Stimulated activated effector memory CD8-positive, alpha-beta T cell treated with anti-CD3 and anti-CD28 coated beads, Interleukin-12 subunit alpha, Interleukin-12 subunit beta, amount 100 ng/mL, for 72 hours (primary cell): ENCODE measurements around the gene RIMS4.
"Not testable (repeated sequence)": the region's sequence is repeated elsewhere in the genome, so short reads cannot be mapped to it uniquely, and the experiment has no call there.

Experiments used
- ATAC-seq: fragments of 150-1000 bp; cut with Tn5 transposase; 2 replicates; pipeline ENCODE4 v1.10.0; 2021
- DNase-seq, 2 donors: peaks; one replicate each; pipeline ENCODE4 v3.0.0; 2021 to 2022; ENCODE audit warnings: low spot score in 2 of 2
- H3K27ac Mint-ChIP-seq: one replicate; pipeline ENCODE4 v1.8.0; 2022; ENCODE audit warnings: mild to moderate bottlenecking, mixed read lengths
- H3K36me3 Mint-ChIP-seq: one replicate; pipeline ENCODE4 v1.8.0; 2022; ENCODE audit warnings: mild to moderate bottlenecking, mixed read lengths
- H3K4me1 Mint-ChIP-seq: one replicate; pipeline ENCODE4 v1.8.0; 2022; ENCODE audit warnings: mixed read lengths
- H3K4me3 Mint-ChIP-seq: one replicate; pipeline ENCODE4 v1.8.0; 2022; ENCODE audit warnings: mild to moderate bottlenecking, mixed read lengths
- H3K9me3 Mint-ChIP-seq: one replicate; pipeline ENCODE4 v1.8.0; 2022; ENCODE audit warnings: mixed read lengths

Gene RIMS4

GRCh38 chr20:44836601-44837120, 26.3 kb upstream of the RIMS4 start:
- Mint-ChIP-seq H3K4me1 (no peaks in the 10 kb centered on the region), H3K9me3 (peaks cover 2% of the 10 kb centered on the region), H3K36me3 (no peaks in the 10 kb centered on the region), H3K4me3 (no peak overlapping the region), H3K27ac (no peak overlapping the region)
- DNase-seq (no peak), ATAC-seq (no peak)

DNA sequence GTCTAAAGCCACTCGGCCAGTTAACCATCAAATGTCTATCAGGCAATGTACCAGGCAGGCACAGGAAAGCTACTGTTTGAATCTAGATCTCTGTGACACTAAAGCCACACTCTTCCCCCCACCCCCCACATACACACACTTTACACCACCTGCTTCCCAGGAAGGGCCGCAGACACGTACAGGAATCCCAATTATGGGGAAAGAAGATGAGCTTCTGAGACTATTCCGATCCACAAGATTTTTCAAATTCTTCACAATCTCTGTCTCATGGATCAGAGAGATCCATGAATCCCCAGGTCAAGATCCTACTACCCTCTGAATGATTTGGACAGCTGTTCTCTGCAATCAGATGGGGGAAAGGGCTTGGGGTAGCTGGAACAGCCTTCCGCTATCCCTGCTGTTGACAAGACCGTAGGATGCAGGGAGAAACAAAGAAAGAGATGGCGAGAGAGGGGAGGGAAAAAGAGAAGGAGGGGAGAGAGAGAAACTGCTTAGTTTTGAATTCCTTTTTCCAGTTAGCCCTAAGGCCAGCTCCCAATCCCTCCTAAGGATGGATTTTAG, 25.4 kb upstream of the RIMS4 start:
- H3K4me1 Mint-ChIP-seq: no peaks in the 10 kb centered on the region
- ATAC-seq: no peak
- no peak for DNase-seq
- no peak overlapping the region for H3K27ac Mint-ChIP-seq
- peaks cover 2% of the 10 kb centered on the region for H3K9me3 Mint-ChIP-seq
- no peak overlapping the region for H3K4me3 Mint-ChIP-seq
- no peaks in the 10 kb centered on the region for H3K36me3 Mint-ChIP-seq

DNA sequence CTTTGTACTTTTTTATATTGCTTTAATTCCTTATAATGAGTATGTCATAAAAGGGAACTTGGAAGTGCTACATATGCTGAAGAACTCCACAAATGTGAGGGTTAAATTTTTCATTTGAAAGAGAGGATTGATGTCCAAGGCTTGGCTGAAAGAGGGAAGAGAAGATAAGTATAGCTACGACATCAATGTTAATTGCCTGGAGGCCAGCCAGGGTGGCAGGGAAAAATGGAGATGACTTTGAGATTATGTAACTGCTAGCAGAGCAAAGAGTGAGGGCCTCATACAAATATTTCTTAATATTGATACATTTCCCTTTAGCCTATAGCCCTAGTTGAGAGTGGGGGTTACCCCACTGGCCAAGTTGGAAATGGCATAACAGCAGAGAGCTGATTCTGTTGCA, 24.8 kb upstream of the RIMS4 start:
- Mint-ChIP-seq H3K4me3 (no peak overlapping the region), H3K4me1 (no peaks in the 10 kb centered on the region), H3K9me3 (no peaks in the 10 kb centered on the region), H3K27ac (no peak overlapping the region), H3K36me3 (no peaks in the 10 kb centered on the region)
- ATAC-seq (no peak), DNase-seq (no peak)

DNA sequence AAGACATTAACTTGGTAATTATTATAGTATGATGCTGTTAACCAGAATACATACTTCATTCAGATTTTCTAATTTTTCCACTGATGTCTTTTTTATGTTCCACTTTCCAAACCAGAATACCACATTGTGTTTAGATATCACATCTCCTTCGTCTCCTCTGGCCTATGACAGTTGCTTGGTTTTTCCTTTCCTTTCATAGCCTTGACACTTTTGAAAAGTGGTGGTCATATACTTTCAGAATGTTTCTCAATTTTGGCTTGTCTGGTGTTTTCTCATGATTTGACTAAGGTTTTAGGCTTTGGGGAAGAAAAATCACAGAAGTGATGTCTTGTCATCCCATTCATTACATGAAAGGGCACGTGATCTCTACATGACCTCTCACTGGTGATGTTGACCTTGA, 24.3 kb upstream of the RIMS4 start:
- Mint-ChIP-seq H3K9me3 (no peaks in the 10 kb centered on the region), H3K4me3 (no peak overlapping the region), H3K36me3 (no peaks in the 10 kb centered on the region), H3K4me1 (no peaks in the 10 kb centered on the region), H3K27ac (no peak overlapping the region)
- ATAC-seq: peak; percentile 19
- no peak for DNase-seq

GRCh38 chr20:44833437-44833836, 23.1 kb upstream of the RIMS4 start:
- Mint-ChIP-seq H3K27ac (no peak overlapping the region), H3K36me3 (no peaks in the 10 kb centered on the region), H3K4me1 (no peaks in the 10 kb centered on the region), H3K4me3 (no peak overlapping the region), H3K9me3 (no peaks in the 10 kb centered on the region)
- ATAC-seq: no peak
- DNase-seq: no peak

DNA sequence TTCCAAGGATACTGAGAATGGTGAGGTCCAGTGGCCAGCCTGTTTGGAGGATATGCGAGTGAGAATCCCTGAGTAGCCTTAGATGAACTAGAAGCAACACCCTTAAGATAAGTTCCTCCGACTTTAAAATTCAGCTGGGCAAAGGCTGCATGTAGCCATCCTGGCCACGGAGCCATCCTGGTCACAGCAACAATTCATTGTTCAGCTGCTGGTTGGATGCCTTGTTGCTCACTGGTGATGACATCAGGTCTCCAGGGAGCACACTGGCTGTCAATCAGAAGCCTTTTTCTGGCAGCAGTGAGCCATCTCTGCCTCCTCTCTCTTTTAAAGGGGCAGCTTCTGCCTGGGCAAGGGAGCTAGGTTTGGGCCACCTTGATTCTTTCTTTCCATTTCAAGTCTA, 22.4 kb upstream of the RIMS4 start:
- ATAC-seq (no peak), DNase-seq (no peak)
- H3K9me3 Mint-ChIP-seq: no peaks in the 10 kb centered on the region
- no peak overlapping the region for H3K4me3 Mint-ChIP-seq
- H3K27ac Mint-ChIP-seq: no peak overlapping the region
- H3K4me1 Mint-ChIP-seq: no peaks in the 10 kb centered on the region
- H3K36me3 Mint-ChIP-seq: no peaks in the 10 kb centered on the region

GRCh38 chr20:44830995-44831394, 20.6 kb upstream of the RIMS4 start:
- no peak for ATAC-seq
- DNase-seq: no peak
- no peak overlapping the region for H3K4me3 Mint-ChIP-seq
- no peaks in the 10 kb centered on the region for H3K4me1 Mint-ChIP-seq
- no peaks in the 10 kb centered on the region for H3K9me3 Mint-ChIP-seq
- H3K36me3 Mint-ChIP-seq: no peaks in the 10 kb centered on the region
- no peak overlapping the region for H3K27ac Mint-ChIP-seq

- DNase-seq (no peak), ATAC-seq (no peak)
- H3K4me3 Mint-ChIP-seq: no peak overlapping the region
- H3K4me1 Mint-ChIP-seq: no peaks in the 10 kb centered on the region
- H3K36me3 Mint-ChIP-seq: no peaks in the 10 kb centered on the region
- no peaks in the 10 kb centered on the region for H3K9me3 Mint-ChIP-seq
- H3K27ac Mint-ChIP-seq: no peak overlapping the region
Measured at GRCh38 chr20:44830523-44830922, 20.2 kb upstream of the RIMS4 start.

GRCh38 chr20:44829688-44830087, 19.3 kb upstream of the RIMS4 start:
- DNase-seq: no peak
- H3K27ac Mint-ChIP-seq: no peak overlapping the region
- H3K4me1 Mint-ChIP-seq: no peaks in the 10 kb centered on the region
- ATAC-seq: no peak
- no peaks in the 10 kb centered on the region for H3K36me3 Mint-ChIP-seq
- no peak overlapping the region for H3K4me3 Mint-ChIP-seq
- H3K9me3 Mint-ChIP-seq: no peaks in the 10 kb centered on the region

DNA sequence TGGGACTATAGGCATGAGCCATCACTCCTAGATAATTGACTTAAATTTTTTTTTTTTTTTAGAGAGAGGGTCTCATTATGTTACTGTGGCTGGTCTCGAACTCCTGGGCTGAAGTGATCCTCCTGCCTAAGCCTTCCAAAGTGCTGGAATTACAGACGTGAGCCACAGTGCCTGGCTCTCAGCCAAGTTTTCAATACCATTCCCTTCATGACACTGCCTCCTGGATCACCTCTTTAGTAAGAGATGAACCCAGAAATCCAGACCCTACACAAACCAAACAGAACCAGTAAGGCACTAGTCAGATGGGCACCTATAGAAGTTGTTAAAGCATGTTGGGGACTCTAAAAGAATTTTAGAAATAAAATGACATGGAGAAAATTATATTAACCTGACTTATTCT, 18.3 kb upstream of the RIMS4 start:
- Mint-ChIP-seq H3K27ac (no peak overlapping the region), H3K4me1 (no peaks in the 10 kb centered on the region), H3K4me3 (no peak overlapping the region), H3K36me3 (no peaks in the 10 kb centered on the region), H3K9me3 (no peaks in the 10 kb centered on the region)
- no peak for ATAC-seq
- no peak for DNase-seq

DNA sequence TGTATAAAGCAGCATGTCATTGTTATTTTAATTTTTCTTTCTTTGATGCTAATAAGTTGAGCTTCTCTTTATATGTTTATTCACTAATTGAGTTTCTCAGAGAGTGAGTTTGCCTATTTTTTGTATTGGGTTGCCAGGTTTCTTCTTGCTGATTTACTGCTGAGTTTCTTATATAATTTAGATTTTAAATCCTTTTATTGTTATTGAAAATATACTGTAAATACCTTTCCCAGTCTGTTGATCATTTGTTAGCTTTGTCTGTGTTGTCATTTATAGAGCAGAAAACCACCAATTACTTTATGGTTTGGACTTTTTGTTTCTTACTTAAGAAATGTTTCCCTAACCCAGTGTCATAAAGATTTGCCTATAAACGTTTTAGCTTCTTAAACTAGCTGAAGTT, 17.1 kb upstream of the RIMS4 start:
- no peak for ATAC-seq
- no peaks in the 10 kb centered on the region for H3K4me1 Mint-ChIP-seq
- H3K9me3 Mint-ChIP-seq: no peaks in the 10 kb centered on the region
- H3K27ac Mint-ChIP-seq: no peak overlapping the region
- no peaks in the 10 kb centered on the region for H3K36me3 Mint-ChIP-seq
- H3K4me3 Mint-ChIP-seq: no peak overlapping the region
- DNase-seq: no peak

- DNase-seq, H3K27ac Mint-ChIP-seq, ATAC-seq, H3K36me3 Mint-ChIP-seq, H3K4me3 Mint-ChIP-seq, H3K4me1 Mint-ChIP-seq, H3K9me3 Mint-ChIP-seq: not testable (repeated sequence)
Measured at GRCh38 chr20:44821576-44821975, 11.2 kb upstream of the RIMS4 start.

DNA sequence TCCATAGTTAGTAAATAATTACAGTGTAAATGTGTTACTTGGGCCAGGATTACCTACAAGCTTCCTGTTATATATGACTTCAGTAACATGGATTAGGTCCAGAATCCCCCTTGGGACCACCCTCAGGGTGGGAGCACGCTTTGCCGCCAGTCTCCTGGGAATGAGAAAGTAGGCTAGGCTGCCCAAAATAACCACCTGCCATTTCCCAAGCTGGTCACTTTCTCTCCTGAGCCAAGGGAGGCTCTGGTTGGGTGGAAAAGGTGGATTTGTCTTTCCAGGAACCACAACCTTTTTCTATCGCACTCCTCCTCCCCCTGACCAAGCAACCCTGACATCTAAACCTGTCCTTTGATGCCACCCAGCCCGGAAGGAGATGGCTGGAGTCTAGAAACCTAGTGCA, 9.6 kb upstream of the RIMS4 start:
- H3K4me3 Mint-ChIP-seq: no peak overlapping the region
- no peak overlapping the region for H3K27ac Mint-ChIP-seq
- H3K36me3 Mint-ChIP-seq: no peaks in the 10 kb centered on the region
- no peak for ATAC-seq
- DNase-seq: no peak
- H3K4me1 Mint-ChIP-seq: no peaks in the 10 kb centered on the region
- no peaks in the 10 kb centered on the region for H3K9me3 Mint-ChIP-seq

GRCh38 chr20:44817143-44817910, 7.0 kb upstream of the RIMS4 start:
- H3K4me3 Mint-ChIP-seq: no peak overlapping the region
- ATAC-seq (no peak), DNase-seq (no peak)
- H3K4me1 Mint-ChIP-seq: no peaks in the 10 kb centered on the region
- H3K36me3 Mint-ChIP-seq: no peaks in the 10 kb centered on the region
- H3K9me3 Mint-ChIP-seq: no peaks in the 10 kb centered on the region
- H3K27ac Mint-ChIP-seq: no peak overlapping the region

DNA sequence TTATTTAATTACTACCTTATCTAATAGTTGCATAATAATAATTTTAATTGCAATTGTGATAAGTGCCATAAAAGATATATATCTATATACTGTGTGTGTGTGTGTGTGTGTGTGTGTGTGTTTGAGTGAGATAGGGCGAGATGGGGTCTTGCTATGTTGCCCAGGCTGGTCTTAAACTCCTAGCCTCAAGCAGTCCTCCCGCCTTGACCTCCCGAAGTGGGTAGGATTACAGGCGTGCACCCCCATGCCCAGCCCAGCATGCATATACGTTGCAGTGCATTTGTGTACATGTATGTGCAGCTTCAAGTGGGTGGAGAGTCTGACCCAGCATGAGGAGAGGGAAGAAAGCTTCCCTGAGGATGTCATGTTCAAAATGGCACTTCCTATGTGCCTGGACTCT, 4.6 kb upstream of the RIMS4 start:
- Mint-ChIP-seq H3K27ac (no peak overlapping the region), H3K9me3 (no peaks in the 10 kb centered on the region), H3K4me3 (no peak overlapping the region), H3K4me1 (peaks cover 9% of the 10 kb centered on the region), H3K36me3 (no peaks in the 10 kb centered on the region)
- ATAC-seq: no peak
- DNase-seq: no peak

DNA sequence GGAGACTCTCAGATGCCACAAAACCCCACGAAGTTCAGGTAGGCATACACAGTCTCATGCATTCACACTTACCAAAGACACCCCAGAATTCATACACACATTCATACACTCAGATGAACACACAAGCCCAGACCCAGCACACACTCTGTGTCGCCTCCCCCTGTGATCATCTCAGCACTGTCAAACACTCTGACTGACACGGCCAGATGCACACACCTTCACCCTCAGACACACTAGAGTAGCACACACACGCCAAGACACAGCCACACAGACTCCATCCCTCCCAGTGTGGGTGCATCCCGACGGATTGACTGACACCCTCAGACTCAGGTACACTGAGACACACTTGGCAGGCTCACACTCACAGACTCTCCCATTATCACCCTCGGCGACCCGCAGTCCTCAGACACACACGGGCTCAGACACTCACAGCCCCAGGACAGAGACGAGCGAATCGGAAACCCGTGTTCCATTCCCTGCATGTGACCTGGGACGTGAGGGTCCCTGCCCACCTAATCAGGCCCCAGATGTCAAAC, 872 bp upstream of the RIMS4 start:
- Mint-ChIP-seq H3K36me3 (no peaks in the 10 kb centered on the region), H3K27ac (no peak overlapping the region), H3K4me1 (peaks cover 15% of the 10 kb centered on the region), H3K9me3 (no peaks in the 10 kb centered on the region), H3K4me3 (peak overlapping the region; percentile 50)
- ATAC-seq (no peak), DNase-seq (no peak)
